Colonic mucosa (tissue), 4 donors: ENCODE data around the gene PCGF6. TPM values are rescaled to one million over a fixed set of nuclear protein-coding genes. Genes with fewer than 3 reads are reported as not detected.

Experiments
- DNase-seq: peaks from one replicate; pipeline ENCODE4 v3.0.0-alpha.2; 2020
- H3K27ac ChIP-seq: fragments of 200-600 bp; one replicate; pipeline ENCODE4 v1.8.0; 2021
- H3K27me3 ChIP-seq: fragments of 200-600 bp; one replicate; pipeline ENCODE4 v1.8.0; 2021
- H3K36me3 ChIP-seq: fragments of 200-600 bp; one replicate; pipeline ENCODE4 v1.8.0; 2021
- H3K4me1 ChIP-seq: fragments of 200-600 bp; one replicate; pipeline ENCODE4 v1.8.0; 2021; ENCODE audit warnings: mild to moderate bottlenecking
- H3K4me3 ChIP-seq: fragments of 200-600 bp; one replicate; pipeline ENCODE4 v1.8.0; 2021
- H3K9ac ChIP-seq, 2 donors: one replicate each; pipeline ENCODE4 v1.7.0; 2013; ENCODE audit warnings: control low read depth in 2 of 2, low read depth in 2 of 2, low read length in 2 of 2
- H3K9me3 ChIP-seq: fragments of 200-600 bp; one replicate; pipeline ENCODE4 v1.8.0; 2021
- CTCF ChIP-seq: fragments of 200-600 bp; IDR thresholded peaks from one replicate; pipeline ENCODE4 v1.8.0; 2022; ENCODE audit warnings: antibody characterized with exemption, mild to moderate bottlenecking
- intact Hi-C: fragments of 100-400 bp; cut with DNase I; formaldehyde crosslinking; loops from one replicate; pipeline ENCODE4 v1.14.1; 2022
- total RNA-seq, 2 donors: library from RNA; stranded (reverse); fragmentation: NEBNext Ultra II Directional in 1 of 2; extraction: Animal tissue kit (Norgen Biotek cat#: 25700) in 1 of 2; gene quantifications; one replicate each; pipeline ENCODE4 v1.2.1, GENCODE V29; 2021
- donor health status: healthy.
- donor health status: DM: no; HTN: no; CAD: no.
- donor health status: DM: no; HTN: no; CAD: no.

PCGF6 gene
- total RNA-seq, 2 donors from 2014 or later: 7.6 to 8.6 TPM

GRCh38 chr10:103278537-103278823, 72.5 kb downstream of the PCGF6 start:
- intact Hi-C loops: no loop called here
- TF ChIP-seq CTCF: no peak

GRCh38 chr10:103277713-103278536, 73.0 kb downstream of the PCGF6 start:
- Histone ChIP-seq H3K36me3 (no peaks in the 10 kb centered on the region), H3K4me1 (no peaks in the 10 kb centered on the region), H3K27me3 (peaks cover 49% of the 10 kb centered on the region), H3K27ac (no peak overlapping the region), H3K4me3 (peak overlapping the region; percentile 16), H3K9me3 (no peaks in the 10 kb centered on the region), H3K9ac (no peak overlapping the region)
- intact Hi-C loops: no loop called here
- TF ChIP-seq CTCF: no peak
- DNase-seq: no peak

More at GRCh38 chr10:103278537-103278823, 72.5 kb downstream of the PCGF6 start:
- peaks cover 49% of the 10 kb centered on the region for H3K27me3 ChIP-seq
- no peak overlapping the region for H3K9ac ChIP-seq
- H3K4me3 ChIP-seq: no peak overlapping the region
- no peak for DNase-seq
- H3K27ac ChIP-seq: no peak overlapping the region
- no peaks in the 10 kb centered on the region for H3K4me1 ChIP-seq
- no peaks in the 10 kb centered on the region for H3K9me3 ChIP-seq
- H3K36me3 ChIP-seq: no peaks in the 10 kb centered on the region

GRCh38 chr10:103276896-103277712, 73.8 kb downstream of the PCGF6 start, which contains the start of gene INA:
Gene INA, plus strand, starts transcription at chr10:103277138. Its CDS starts 74 bp downstream, at chr10:103277212.
- no peak for TF ChIP-seq CTCF
- H3K27me3 ChIP-seq: peaks cover 49% of the 10 kb centered on the region
- H3K4me3 ChIP-seq: peak within 1 kb of the TSS; percentile 16
- intact Hi-C loops: no loop called here
- no peaks in the 10 kb centered on the region for H3K4me1 ChIP-seq
- no peak within 1 kb of the TSS for H3K27ac ChIP-seq
- no peak within 1 kb of the TSS for H3K9ac ChIP-seq
- H3K36me3 ChIP-seq: no peaks in the 10 kb centered on the region
- H3K9me3 ChIP-seq: no peaks in the 10 kb centered on the region
- DNase-seq: no peak

GRCh38 chr10:103276251-103276895, 74.6 kb downstream of the PCGF6 start:
- H3K4me3 ChIP-seq: no peak overlapping the region
- no peak overlapping the region for H3K9ac ChIP-seq
- intact Hi-C loops: no loop called here
- H3K9me3 ChIP-seq: no peaks in the 10 kb centered on the region
- H3K27ac ChIP-seq: no peak overlapping the region
- peaks cover 45% of the 10 kb centered on the region for H3K27me3 ChIP-seq
- TF ChIP-seq CTCF: no peak
- H3K36me3 ChIP-seq: no peaks in the 10 kb centered on the region
- no peaks in the 10 kb centered on the region for H3K4me1 ChIP-seq
- no peak for DNase-seq

- Histone ChIP-seq H3K9me3 (no peaks in the 10 kb centered on the region), H3K27me3 (peaks cover 26% of the 10 kb centered on the region), H3K9ac (no peak overlapping the region), H3K36me3 (no peaks in the 10 kb centered on the region), H3K4me3 (no peak overlapping the region), H3K27ac (no peak overlapping the region), H3K4me1 (no peaks in the 10 kb centered on the region)
- no peak for DNase-seq
- no peak for TF ChIP-seq CTCF
- intact Hi-C loops: no loop called here
Observed at GRCh38 chr10:103273041-103273441, 77.9 kb downstream of the PCGF6 start.
